ENCODE measurements around the gene RPL28. TPM values are rescaled to one million over a fixed set of nuclear protein-coding genes. Genes with fewer than 3 reads are reported as not detected.
A peak's percentile ranks its signal among the peaks of the same experiment; 100 is the strongest.

RPL28 gene
- total and polyA plus RNA-seq, 10 of the 15 experiments (the other 5 are each of a cell fraction or from before 2014, with no cell fraction given): 260 to 3,542 (median 891) TPM

- SMC1A ChIA-PET (ENCODE audit: uncharacterized antibody, unreplicated experiment): interaction anchor here (1.7 kb wide), 1 partner anchor 68 kb away, joined by 5 read pairs; no protein-coding TSS in a partner anchor
- intact Hi-C loops (cut with micrococcal nuclease; ENCODE audit: unreplicated experiment): no loop called here
- RAD21 ChIA-PET (ENCODE audit: unreplicated experiment): interaction anchor here (0.6 to 2.3 kb wide), 6 partner anchors 20 to 1218 kb away, joined by 4 to 14 read pairs (median 5); partner anchors contain the start of gene TMEM238
- no peak for TF ChIP-seq CUX1 (IDR thresholded peaks at IDR 0.05; ENCODE audit: insufficient replicate concordance, low read depth, low read length)
- no peak for TF ChIP-seq RAD21 (IDR thresholded peaks at IDR 0.05; ENCODE audit: insufficient read depth, low read depth, low read length)
- TF ChIP-seq SMARCA5 (IDR thresholded peaks at IDR 0.05): no peak
- TF ChIP-seq MXI1 (IDR thresholded peaks at IDR 0.05; ENCODE audit: low read depth, low read length): no peak
- peak; percentile 58 for TF ChIP-seq PBX3 (IDR thresholded peaks at IDR 0.05; ENCODE audit: insufficient replicate concordance, low read depth, low read length)
- peak; percentile 43 for TF ChIP-seq ATF7 (IDR thresholded peaks at IDR 0.05; ENCODE audit: low read depth)
- peak; percentile 16; the same call in 1 of the 2 replicates for TF ChIP-seq POLR2A (IDR thresholded peaks at IDR 0.05; ENCODE audit: low read depth, low read length)
- no peak for TF ChIP-seq SMAD1 (IDR thresholded peaks at IDR 0.05; ENCODE audit: low read depth, partially characterized antibody)
- TF ChIP-seq ETV6 (conservative IDR thresholded peaks at IDR 0.05 in 1 of 2, IDR thresholded peaks at IDR 0.05 in 1 of 2; ENCODE audit: borderline replicate concordance in 1 of 2, low read depth in 1 of 2): no peak
- peak; percentile 52; the same call in 1 of the 2 replicates for TF ChIP-seq PKNOX1 (IDR thresholded peaks at IDR 0.05)
- 0 out of 2 replicates have a peak, but pooled peaks have one; percentile 64 for TF ChIP-seq SIN3A (IDR thresholded peaks at IDR 0.05; ENCODE audit: low read depth, low read length)
- peak; percentile 66 for TF ChIP-seq RUNX3 (IDR thresholded peaks at IDR 0.05; ENCODE audit: low read length)
- no peak for TF ChIP-seq NFIC (IDR thresholded peaks at IDR 0.05; ENCODE audit: low read depth, low read length)
- no peak for TF ChIP-seq ELK1 (IDR thresholded peaks at IDR 0.05; ENCODE audit: low read depth, low read length)
These were observed 21.3 kb downstream of the RPL28 start for GRCh38 chr19:55406826-55407549.

More at GRCh38 chr19:55406826-55407549, 21.3 kb downstream of the RPL28 start:
- H3K9ac ChIP-seq (ENCODE audit: control insufficient read depth, insufficient read depth, low read length): peak overlapping the region; percentile 93
- peaks cover 20% of the 10 kb centered on the region for H3K4me1 ChIP-seq (ENCODE audit: control insufficient read depth, insufficient read depth, low read length)
- ATAC-seq (peak; percentile 7), DNase-seq (ENCODE audit: low read depth, low spot score) (no peak), FAIRE-seq (no peak)
- POLR2A ChIA-PET: interaction anchor here (1.0 to 3.2 kb wide), 11 partner anchors 20 to 344 kb away, joined by 3 to 21 read pairs (median 4); partner anchors contain the start of genes HSPBP1, ISOC2, KMT5C and RDH13
- H3K9me3 ChIP-seq (replicated peaks; ENCODE audit: control insufficient read depth, insufficient read depth, low read length): peaks cover 5% of the 10 kb centered on the region; the same call in 1 of the 3 replicates
- peaks cover 2% of the 10 kb centered on the region for H4K20me1 ChIP-seq (ENCODE audit: control insufficient read depth, insufficient read depth)
- peak overlapping the region; percentile 95 for H3K4me2 ChIP-seq (ENCODE audit: control insufficient read depth, insufficient read depth)
- in situ Hi-C loops (cut with MboI): no loop called here
- H2AFZ ChIP-seq (ENCODE audit: control insufficient read depth, low read depth, low read length): no peak overlapping the region
- no peaks in the 10 kb centered on the region for H3K27me3 ChIP-seq (replicated peaks in 1 of 2; ENCODE audit: control insufficient read depth in 2 of 2, insufficient read depth in 2 of 2, low read length in 1 of 2)
- under 1% methylated on average over 13 of the region's 35 CpGs for WGBS (ENCODE audit: insufficient coverage, insufficient replicate concordance, low lambda C conversion rate, missing lambda C conversion rate)
- CTCF ChIA-PET: no interaction called here
- peak overlapping the region; percentile 93 for H3K4me3 ChIP-seq
- H3K27ac ChIP-seq (ENCODE audit: control insufficient read depth, insufficient read depth): peak overlapping the region; percentile 98
- peaks cover 10 to 18% of the 10 kb centered on the region in 2 experiments; a peak in 3 of 4 replicates for H3K36me3 ChIP-seq (ENCODE audit: control insufficient read depth in 2 of 2, insufficient read depth in 2 of 2, low read length in 1 of 2)
- H3K79me2 ChIP-seq (ENCODE audit: control insufficient read depth, insufficient read depth, low read length): peaks cover 41% of the 10 kb centered on the region
- no TSS peak for BruUV-seq (replicated peaks)
